HCEC 1CT (cell line): Measurements from ENCODE around the gene BICDL2.

Source experiments
- DNase-seq: peaks from one replicate; pipeline ENCODE4 v3.0.0-alpha.2; 2017

BICDL2 gene

DNA sequence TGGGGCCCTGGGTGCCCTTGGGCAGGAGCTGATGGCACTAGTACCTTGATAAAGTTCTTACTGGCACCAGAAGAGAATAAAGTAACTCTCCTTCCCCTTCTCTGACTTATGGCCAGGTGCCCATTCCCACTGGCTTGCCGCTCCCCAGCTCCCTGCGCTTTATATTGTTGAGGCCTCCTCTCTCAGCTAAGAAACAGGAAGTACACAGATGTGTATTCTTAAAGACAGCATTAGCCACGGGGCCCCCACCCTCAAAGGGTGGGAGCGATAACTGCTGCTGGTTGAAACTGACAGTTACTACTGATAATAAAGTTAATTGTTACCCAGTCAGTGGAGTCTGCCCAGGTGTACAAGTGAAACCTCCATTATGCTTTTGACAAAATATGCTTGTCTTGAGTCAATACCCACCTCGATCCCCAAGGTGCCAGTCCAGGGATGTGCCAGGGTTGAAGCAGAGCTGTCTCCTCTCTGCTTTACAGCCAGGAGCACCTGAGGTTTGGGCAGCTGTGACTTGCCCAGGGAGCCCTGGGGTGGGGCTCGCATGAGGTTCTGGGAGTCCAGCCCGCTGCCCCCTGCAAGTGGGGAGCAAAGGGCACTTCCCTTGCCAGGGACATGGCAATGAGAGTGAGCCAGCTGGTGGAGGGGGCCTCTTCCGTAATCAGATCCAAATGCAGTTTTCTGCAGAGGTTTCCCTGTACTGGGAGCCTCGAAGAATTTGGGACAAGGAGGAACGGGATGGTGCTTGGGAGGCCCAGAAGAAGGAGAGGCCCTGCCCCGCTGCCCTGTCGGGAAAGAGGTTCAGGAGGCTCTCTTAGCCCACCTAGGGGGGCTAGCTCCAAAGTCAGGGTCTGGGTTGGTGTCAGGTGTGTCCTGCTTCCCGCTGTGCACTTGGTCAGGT, 29.4 kb downstream of the BICDL2 start:
- no peak for DNase-seq

- no peak for DNase-seq
Observed at GRCh38 chr16:3004781-3005284, 31.9 kb downstream of the BICDL2 start.

DNA sequence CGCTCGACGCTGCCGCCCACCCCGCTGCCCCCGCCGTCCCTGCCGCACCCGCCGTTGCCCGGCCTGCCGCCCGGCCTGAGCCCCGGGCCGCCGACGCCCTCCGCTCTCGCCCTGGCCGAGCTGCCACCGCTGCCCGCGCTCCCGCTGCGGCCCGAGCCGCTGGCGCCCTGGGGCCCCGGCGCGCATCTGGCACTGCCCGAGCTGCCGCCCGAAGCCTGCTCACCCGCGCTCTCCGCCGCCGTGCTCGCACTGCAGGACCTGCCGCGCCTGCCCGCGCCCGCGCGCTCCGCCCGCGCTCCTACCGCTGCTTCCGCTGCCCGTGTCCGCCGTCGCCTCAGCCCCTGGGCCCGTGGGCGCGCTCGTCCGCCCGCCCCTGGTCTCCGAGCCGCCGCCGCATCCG, 32.4 kb downstream of the BICDL2 start:
- DNase-seq = no peak

GRCh38 chr16:3003582-3004270, 33.0 kb downstream of the BICDL2 start:
- DNase-seq = peak; percentile 98

DNA sequence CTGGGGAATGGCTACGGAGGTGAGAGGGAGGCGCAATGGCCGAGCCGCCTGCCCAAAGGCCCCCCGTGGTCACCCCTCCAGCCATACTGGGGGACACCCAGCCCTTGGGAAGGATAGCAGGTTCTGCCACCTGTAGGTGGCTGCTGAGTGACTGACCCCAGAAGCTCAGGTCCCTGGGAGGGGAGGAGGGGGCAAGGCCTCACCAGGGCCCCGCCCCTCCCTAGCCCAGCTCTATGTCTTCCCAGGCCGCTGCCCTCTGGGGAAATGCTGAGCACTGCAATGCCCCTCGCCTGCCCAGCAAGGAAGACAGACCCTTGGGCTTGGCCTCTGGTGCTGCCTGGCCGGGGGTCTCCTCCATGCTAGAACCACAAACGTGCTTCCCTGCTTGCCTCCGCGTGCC, 35.4 kb downstream of the BICDL2 start:
- no peak for DNase-seq

- no peak for DNase-seq
Observed at GRCh38 chr16:3000540-3000939, 36.2 kb downstream of the BICDL2 start.

DNA sequence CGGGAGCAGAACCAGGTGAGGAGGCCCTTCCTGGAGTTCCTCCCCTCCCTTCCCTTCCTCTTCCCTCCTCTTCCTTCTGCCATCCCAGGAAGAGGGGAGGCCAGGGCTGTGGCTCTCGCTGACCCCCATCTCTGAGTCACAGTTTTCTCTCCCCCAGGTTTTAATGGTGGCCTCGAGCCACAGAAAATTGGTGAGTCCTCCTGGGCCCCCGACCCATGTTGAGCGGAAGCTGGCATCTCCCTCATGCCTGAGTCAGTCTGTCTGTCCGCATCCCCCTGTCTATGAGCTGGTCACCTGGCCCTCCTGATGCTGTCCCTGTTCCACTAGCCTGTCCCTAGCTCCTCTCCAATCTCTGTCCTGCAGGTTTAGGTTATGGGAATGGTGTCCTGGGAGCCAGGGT, 36.8 kb downstream of the BICDL2 start:
- DNase-seq = no peak

- DNase-seq = no peak
Observed at GRCh38 chr16:2996298-2996697, 40.4 kb downstream of the BICDL2 start.

- DNase-seq = no peak
Observed at GRCh38 chr16:2992383-2993081, 44.2 kb downstream of the BICDL2 start.

GRCh38 chr16:2991566-2992261, 45.0 kb downstream of the BICDL2 start:
- DNase-seq = no peak

DNA sequence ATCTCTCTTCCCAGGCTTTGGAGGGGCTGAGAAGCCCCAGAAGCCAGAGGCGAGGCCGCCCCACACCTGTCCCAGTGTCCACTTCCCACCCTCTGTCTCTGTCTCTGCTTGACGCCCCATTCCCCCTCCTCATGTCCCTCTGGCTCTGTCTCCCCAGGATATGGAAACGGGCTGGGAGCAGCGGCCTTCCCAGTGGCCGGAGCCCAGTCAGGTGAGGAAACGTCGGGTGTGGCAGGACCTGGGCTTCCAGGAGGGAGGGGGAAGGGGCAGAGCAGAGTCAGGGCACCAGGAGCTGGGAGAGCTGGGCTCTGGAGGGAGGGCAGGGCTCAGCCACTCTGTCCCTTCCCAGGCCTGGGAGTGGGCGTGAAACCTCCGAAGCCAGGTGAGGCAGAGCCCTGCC, 45.9 kb downstream of the BICDL2 start:
- DNase-seq = no peak

DNA sequence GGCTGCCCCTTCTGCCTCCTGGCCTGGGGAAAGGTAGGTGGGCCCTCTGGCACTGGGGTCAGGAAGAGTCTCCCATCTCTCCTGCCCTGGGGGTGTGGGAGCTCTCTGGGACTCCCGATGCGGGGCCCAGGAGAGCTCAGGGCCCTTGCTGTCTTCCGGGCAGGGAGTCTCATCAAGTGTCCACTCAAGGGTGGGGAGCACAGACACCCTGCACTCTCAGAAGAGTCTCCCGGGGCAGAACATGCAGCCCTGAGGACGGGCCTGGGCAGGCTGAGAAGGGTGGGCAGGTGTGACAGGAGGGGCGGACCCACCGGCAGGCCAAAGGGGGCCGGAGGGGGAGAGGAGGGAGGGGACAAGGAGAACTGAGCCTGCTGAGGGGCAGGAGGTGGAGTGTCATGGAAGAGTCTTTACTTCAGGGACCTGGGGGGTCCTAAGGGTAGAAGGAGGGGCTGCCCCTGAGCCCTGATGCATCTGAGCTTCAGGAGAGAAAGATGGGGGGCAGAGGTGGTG, 48.1 kb downstream of the BICDL2 start:
- no peak for DNase-seq

DNA sequence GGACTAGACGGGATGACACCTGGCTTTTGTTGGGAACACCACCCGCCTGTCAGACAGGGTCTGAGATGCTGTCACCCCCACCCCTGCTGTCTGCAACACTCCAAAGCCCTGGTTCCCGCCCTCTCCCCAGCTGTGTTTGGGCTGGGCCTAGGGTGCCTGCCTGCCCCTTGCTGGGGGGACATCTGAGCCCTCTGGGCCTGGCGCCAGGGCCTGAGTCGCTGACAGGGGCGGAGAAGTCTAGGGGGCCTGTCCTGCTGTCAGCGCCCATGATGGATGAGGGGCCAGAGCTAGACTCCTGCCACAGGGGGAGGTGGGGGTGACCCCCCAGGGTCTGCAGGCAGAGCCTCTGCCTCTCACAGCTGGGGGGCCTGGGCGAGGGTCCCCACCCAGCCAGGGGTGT, 48.9 kb downstream of the BICDL2 start:
- DNase-seq = no peak

DNA sequence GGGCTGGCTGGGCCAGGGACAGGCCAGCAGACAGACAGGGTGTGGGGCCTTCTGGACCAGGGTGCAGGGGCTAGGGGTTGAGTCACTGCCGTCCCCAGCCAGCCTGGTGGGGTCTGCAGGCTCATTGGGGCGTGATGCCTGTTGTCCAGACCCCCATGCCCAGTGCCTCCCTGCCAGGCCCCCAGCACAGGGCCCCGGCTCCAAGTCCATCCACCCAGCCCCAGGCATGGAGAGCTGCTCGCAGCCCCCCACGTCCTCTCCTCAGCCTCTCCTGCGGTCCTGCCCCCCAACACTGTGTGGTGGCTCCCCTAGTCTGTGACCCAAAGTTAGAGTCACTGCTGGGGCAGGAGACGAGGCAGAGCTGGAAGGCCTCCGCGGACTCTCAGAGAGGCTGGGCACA, 49.5 kb downstream of the BICDL2 start:
- DNase-seq = no peak

GRCh38 chr16:2986623-2987188, 50.0 kb downstream of the BICDL2 start:
- DNase-seq = no peak

DNA sequence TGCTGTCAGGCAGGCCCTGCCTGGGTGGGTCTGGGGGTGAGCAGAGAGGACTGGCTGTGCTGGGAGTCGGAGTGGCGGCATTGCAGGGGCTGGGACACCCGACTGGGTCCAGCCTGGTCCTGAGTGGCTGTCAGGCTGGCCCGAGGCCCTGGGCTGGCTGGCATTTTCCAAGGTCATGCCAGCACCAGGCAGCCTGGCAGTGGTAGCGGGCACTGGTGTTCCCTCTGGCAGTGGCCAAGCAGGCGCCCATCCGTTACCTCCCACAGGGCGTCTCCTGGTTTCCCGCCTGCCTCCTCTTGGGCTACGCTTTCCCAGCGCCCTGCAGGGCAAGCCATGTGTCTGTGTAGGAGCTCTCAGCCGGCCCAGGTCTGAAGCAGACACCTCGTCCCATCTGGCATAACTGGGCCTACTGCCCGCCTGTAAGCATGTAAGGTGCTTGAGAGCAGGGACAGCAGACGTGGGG, 50.8 kb downstream of the BICDL2 start:
- no peak for DNase-seq

DNA sequence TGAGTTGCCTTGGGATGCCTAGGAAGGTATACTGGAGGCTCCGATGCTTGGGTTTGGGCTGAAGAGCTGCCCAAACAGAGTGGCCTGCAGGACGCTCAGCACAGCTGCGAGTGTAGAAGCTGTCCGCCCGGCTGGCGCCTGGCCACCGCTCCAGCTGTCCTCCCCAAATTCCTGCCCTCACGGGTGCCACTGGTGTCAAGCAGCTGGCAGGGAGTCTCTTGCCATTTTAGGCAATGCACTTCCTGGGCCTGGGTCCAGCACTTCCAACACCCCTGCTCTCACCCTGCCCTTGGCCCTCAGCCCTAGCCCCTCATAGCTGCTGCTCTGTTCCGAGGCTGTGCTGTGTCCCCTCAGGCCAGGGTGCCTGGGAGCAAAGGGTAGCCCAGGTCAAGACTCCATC, 51.3 kb downstream of the BICDL2 start:
- no peak for DNase-seq

GRCh38 chr16:2983706-2984136, 53.0 kb downstream of the BICDL2 start:
- peak; percentile 74 for DNase-seq

DNA sequence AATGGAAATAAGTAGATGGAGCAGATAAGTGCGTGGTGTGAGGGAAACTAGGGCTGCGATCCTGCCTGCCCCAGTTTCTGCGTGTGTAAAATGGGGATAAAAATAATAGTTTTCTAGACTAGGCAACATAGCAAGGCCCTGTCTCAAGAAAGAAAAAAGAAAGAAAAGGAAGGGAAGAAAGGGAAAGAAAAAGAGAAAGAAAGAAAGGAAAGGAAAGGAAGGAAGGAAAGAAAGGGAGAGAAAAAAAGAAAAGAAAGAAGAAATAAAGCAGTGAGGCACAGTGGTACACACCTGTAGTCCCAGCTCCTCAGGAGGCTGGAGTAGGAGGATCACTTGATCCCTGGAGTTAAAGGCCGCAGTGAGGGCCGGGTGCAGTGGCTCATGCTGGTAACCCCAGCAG, 54.3 kb downstream of the BICDL2 start:
- DNase-seq = no peak

DNA sequence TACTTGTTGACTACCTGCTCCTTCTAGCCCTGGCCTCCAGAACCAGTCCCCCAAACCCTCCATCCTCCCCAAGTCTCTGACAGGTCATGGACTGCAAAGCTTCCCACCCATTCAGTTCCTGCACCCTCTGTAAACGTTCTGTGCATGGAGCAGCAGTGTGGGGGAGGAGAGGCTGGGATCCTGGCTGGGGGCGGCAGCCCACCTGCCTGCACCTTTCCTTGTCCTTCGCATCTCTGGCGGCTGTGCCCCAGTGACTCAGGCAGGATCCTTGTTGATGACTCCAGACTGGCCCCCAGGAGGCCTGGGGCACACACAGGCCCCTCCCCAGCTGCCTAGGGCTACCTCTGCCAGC, 54.9 kb downstream of the BICDL2 start:
- no peak for DNase-seq

DNA sequence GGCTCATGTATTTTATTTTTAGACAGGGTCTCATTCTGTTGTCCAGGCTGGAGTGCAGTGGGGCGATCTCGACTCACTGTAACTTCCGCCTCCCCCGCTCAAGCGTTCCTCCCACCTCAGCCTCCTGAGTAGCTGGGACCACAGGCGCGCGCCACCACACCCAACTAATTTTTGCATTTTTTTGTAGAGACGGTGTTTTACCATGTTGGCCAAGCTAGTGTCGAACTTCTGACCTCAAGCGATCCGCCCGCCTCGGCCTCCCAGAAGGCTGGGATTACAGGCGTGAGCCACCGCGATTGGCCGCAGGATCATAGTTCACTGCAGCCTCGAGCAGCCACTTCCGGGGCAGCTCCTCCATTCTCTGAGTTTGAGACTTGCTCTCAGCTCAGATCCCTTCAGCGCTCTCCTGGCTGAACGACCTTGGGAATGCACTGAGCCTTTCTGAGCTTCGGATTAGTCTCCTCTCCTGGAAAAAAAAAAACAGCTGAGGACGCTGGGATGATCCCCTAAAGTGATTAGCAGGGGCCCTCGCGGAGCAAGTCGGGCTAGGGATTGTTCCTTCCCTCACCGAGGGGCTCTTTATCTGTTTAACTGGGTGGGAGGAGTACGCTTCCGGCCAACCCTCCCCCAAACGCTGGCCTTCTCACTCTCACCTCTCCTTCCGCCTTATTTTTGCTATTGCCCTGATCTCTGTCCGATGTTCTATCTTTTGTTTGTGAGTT, 55.4 kb downstream of the BICDL2 start:
- DNase-seq = no peak
